Hepatocyte (in vitro differentiated cells): Measurements from ENCODE around the gene PACRG. TPM values are rescaled to one million over a fixed set of nuclear protein-coding genes. Genes with fewer than 3 reads are reported as not detected.

Experiments
- DNase-seq: peaks from one replicate; pipeline ENCODE4 v3.0.0-alpha.2; 2016; ENCODE audit warnings: low spot score
- H2AFZ ChIP-seq: fragments of 200-600 bp; sonication (generic); 2 replicates; pipeline ENCODE4 v1.6.0; 2016; ENCODE audit warnings: antibody characterized with exemption, mild to moderate bottlenecking
- H3K27ac ChIP-seq: fragments of 200-600 bp; sonication (generic); 2 replicates; pipeline ENCODE4 v1.5.1; 2016; ENCODE audit warnings: mild to moderate bottlenecking
- H3K27me3 ChIP-seq: fragments of 200-600 bp; sonication (generic); 2 replicates; pipeline ENCODE4 v1.6.1; 2016
- H3K36me3 ChIP-seq: fragments of 200-600 bp; sonication (generic); replicated peaks from 2 replicates; pipeline ENCODE4 v1.5.1; 2016; ENCODE audit warnings: low read depth; ENCODE audit not compliant: insufficient read depth
- H3K4me1 ChIP-seq: fragments of 200-600 bp; sonication (generic); 2 replicates; pipeline ENCODE4 v1.5.1; 2016; ENCODE audit warnings: mild to moderate bottlenecking, moderate library complexity; ENCODE audit not compliant: insufficient read depth
- H3K4me2 ChIP-seq: fragments of 200-600 bp; sonication (generic); 2 replicates; pipeline ENCODE4 v1.6.0; 2016
- H3K4me3 ChIP-seq: fragments of 200-600 bp; sonication (generic); 2 replicates; pipeline ENCODE4 v1.5.1; 2016; ENCODE audit warnings: mild to moderate bottlenecking
- H3K79me2 ChIP-seq: fragments of 200-600 bp; sonication (generic); 2 replicates; pipeline ENCODE4 v1.6.0; 2017; ENCODE audit warnings: mild to moderate bottlenecking
- H3K9me2 ChIP-seq: fragments of 200-600 bp; sonication (generic); replicated peaks from 2 replicates; pipeline ENCODE4 v1.6.0; 2017; ENCODE audit warnings: mild to moderate bottlenecking; ENCODE audit not compliant: insufficient read depth
- H3K9me3 ChIP-seq: fragments of 200-600 bp; sonication (generic); 2 replicates; pipeline ENCODE4 v1.5.1; 2016; ENCODE audit warnings: low read depth, mild to moderate bottlenecking
- H4K20me1 ChIP-seq: fragments of 200-600 bp; sonication (generic); 2 replicates; pipeline ENCODE4 v1.6.0; 2016; ENCODE audit warnings: mild to moderate bottlenecking; ENCODE audit not compliant: insufficient read depth, poor library complexity, severe bottlenecking
- CTCF ChIP-seq: fragments of 200-600 bp; sonication (generic); IDR thresholded peaks from 2 replicates; pipeline ENCODE4 v1.5.1; 2016; ENCODE audit warnings: antibody characterized with exemption, mild to moderate bottlenecking; ENCODE audit not compliant: poor library complexity
- EZH2 ChIP-seq: fragments of 200-600 bp; sonication (generic); IDR thresholded peaks from 2 replicates; pipeline ENCODE4 v1.6.1; 2016; ENCODE audit warnings: antibody characterized with exemption, mild to moderate bottlenecking, borderline replicate concordance
- EZH2phosphoT487 ChIP-seq: fragments of 200-600 bp; sonication (generic); IDR thresholded peaks from one replicate; pipeline ENCODE4 v1.6.1; 2018; ENCODE audit warnings: antibody characterized with exemption, mild to moderate bottlenecking, low read depth, moderate library complexity; ENCODE audit not compliant: unreplicated experiment, severe bottlenecking
- WGBS: methylation state at CpG from one replicate; pipeline ENCODE4 v1.1.6; 2016; ENCODE audit warnings: low lambda C conversion rate; ENCODE audit errors: missing lambda C conversion rate; 5-methylcytosine and 5-hydroxymethylcytosine counted together
- polyA plus RNA-seq: library from polyadenylated mRNA; unstranded; fragments of >200 nt; fragmentation: Nextera tagmentation; extraction: Ambion mirVana; gene quantifications from 2 replicates; pipeline ENCODE4 v1.2.1, GENCODE V29; 2016
- total RNA-seq: library from RNA; depleted of rRNA; stranded (reverse); fragments of >200 nt; gene quantifications from 2 replicates; pipeline ENCODE4 v1.2.3, GENCODE V29; 2014

Gene PACRG
- total and polyA plus RNA-seq, 2 experiments from 2014 or later: 0.91 to 2.6 TPM

- Histone ChIP-seq H3K4me3 (no peak overlapping the region), H4K20me1 (no peaks in the 10 kb centered on the region), H3K27me3 (no peaks in the 10 kb centered on the region), H3K27ac (no peak overlapping the region), H3K4me2 (no peak overlapping the region), H3K9me3 (no peaks in the 10 kb centered on the region), H3K9me2 (no peaks in the 10 kb centered on the region), H2AFZ (no peak overlapping the region), H3K79me2 (no peaks in the 10 kb centered on the region), H3K4me1 (no peaks in the 10 kb centered on the region), H3K36me3 (no peaks in the 10 kb centered on the region)
- no peak for TF ChIP-seq CTCF
- TF ChIP-seq EZH2phosphoT487: no peak
- TF ChIP-seq EZH2: no peak
- DNase-seq: no peak
- 82% methylated on average over 9 of the region's 9 CpGs for WGBS
Measured at GRCh38 chr6:163226181-163226835, 498.5 kb downstream of the PACRG start.

GRCh38 chr6:163226836-163227485 is 499.2 kb downstream of the PACRG start:
- H3K27ac ChIP-seq: no peak overlapping the region
- WGBS: 93% methylated on average over 10 of the region's 10 CpGs

GRCh38 chr6:163228041-163228440 is 500.3 kb downstream of the PACRG start:
- Histone ChIP-seq H3K4me2 (no peak overlapping the region), H3K27me3 (no peaks in the 10 kb centered on the region), H3K4me3 (no peak overlapping the region), H3K36me3 (no peaks in the 10 kb centered on the region), H2AFZ (no peak overlapping the region), H3K9me2 (no peaks in the 10 kb centered on the region), H3K79me2 (no peaks in the 10 kb centered on the region), H3K9me3 (no peaks in the 10 kb centered on the region), H4K20me1 (no peaks in the 10 kb centered on the region), H3K27ac (no peak overlapping the region), H3K4me1 (no peaks in the 10 kb centered on the region)
- WGBS: 81% methylated on average over 1 of the region's 1 CpG
- TF ChIP-seq CTCF (no peak), EZH2phosphoT487 (no peak), EZH2 (no peak)
- no peak for DNase-seq

More at GRCh38 chr6:163226836-163227485, 499.2 kb downstream of the PACRG start:
- Histone ChIP-seq H3K9me2 (no peaks in the 10 kb centered on the region), H3K79me2 (no peaks in the 10 kb centered on the region), H3K36me3 (no peaks in the 10 kb centered on the region), H3K4me3 (no peak overlapping the region), H3K4me2 (no peak overlapping the region), H3K9me3 (no peaks in the 10 kb centered on the region), H4K20me1 (no peaks in the 10 kb centered on the region), H2AFZ (no peak overlapping the region), H3K27me3 (no peaks in the 10 kb centered on the region), H3K4me1 (no peaks in the 10 kb centered on the region)
- no peak for TF ChIP-seq EZH2phosphoT487
- TF ChIP-seq CTCF: no peak
- no peak for TF ChIP-seq EZH2
- DNase-seq: no peak
